ENCODE results near the gene MTR.

DNA sequence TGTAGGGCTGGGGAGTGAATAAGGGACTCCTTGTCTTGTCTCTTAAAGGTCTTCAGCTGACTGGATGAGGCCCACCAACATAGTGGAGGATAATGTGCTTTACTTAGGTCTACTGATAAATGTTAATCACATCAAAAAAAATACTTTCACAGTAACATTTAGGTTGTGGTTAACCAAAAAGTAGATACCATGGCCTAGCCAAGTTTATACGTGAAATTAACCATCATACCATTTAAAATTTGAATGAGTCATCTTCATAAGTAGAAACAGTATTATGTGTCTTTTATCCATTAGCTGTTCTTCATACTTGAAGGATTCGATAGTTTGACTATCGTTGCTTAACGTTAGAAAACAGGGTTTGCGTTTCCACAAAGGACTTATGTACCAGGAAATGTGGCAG, 80.9 kb downstream of the MTR start:
- TF ChIP-seq POLR2AphosphoS5 (IDR thresholded peaks at IDR 0.05; ENCODE audit: low read depth, low read length) (no peak), TAF1 (IDR thresholded peaks at IDR 0.05; ENCODE audit: borderline replicate concordance, insufficient read depth, low read length) (no peak)
- TF ChIP-seq, protein P1, sequence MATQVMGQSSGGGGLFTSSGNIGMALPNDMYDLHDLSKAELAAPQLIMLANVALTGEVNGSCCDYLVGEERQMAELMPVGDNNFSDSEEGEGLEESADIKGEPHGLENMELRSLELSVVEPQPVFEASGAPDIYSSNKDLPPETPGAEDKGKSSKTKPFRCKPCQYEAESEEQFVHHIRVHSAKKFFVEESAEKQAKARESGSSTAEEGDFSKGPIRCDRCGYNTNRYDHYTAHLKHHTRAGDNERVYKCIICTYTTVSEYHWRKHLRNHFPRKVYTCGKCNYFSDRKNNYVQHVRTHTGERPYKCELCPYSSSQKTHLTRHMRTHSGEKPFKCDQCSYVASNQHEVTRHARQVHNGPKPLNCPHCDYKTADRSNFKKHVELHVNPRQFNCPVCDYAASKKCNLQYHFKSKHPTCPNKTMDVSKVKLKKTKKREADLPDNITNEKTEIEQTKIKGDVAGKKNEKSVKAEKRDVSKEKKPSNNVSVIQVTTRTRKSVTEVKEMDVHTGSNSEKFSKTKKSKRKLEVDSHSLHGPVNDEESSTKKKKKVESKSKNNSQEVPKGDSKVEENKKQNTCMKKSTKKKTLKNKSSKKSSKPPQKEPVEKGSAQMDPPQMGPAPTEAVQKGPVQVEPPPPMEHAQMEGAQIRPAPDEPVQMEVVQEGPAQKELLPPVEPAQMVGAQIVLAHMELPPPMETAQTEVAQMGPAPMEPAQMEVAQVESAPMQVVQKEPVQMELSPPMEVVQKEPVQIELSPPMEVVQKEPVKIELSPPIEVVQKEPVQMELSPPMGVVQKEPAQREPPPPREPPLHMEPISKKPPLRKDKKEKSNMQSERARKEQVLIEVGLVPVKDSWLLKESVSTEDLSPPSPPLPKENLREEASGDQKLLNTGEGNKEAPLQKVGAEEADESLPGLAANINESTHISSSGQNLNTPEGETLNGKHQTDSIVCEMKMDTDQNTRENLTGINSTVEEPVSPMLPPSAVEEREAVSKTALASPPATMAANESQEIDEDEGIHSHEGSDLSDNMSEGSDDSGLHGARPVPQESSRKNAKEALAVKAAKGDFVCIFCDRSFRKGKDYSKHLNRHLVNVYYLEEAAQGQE (IDR thresholded peaks at IDR 0.05; ENCODE audit: insufficient read depth in 1 of 2, low read depth in 2 of 2, low read length in 2 of 2) = no peak

Measured in PFSK-1 (cell line).